ENCODE measurements around the gene C17orf75. TPM values are rescaled to one million over a fixed set of nuclear protein-coding genes. Genes with fewer than 3 reads are reported as not detected.

C17orf75 gene
- total and polyA plus RNA-seq, 10 of the 15 experiments (the other 5 are each of a cell fraction or from before 2014, with no cell fraction given), result 21.7 to 53.0 (median 27.3) TPM

DNA sequence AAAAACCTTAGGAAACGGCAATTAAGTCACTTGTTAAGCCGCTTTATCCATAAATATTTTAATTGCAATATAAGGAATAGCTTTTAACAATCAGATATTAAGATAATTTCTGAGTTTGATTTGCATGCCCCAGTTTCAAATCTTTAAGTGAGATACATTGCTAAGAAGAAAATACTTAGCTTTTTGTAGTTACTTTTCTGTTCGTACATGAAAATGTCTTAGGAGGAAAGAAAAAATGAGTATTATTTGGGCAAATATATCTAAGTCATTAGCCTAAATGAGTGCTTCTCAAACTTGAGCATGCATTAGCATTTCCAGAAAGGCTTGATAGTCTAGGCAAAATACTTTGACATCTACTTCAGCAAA, 14.4 kb upstream of the C17orf75 start:
- SMC1A ChIA-PET (ENCODE audit: uncharacterized antibody, unreplicated experiment), result interaction anchor here (1.0 kb wide), 1 partner anchor 16 kb away, joined by 3 read pairs; no protein-coding TSS in a partner anchor
- POLR2A ChIA-PET, result interaction anchor here (0.6 kb wide), 1 partner anchor 135 kb away, joined by 3 read pairs; no protein-coding TSS in a partner anchor
- WGBS (ENCODE audit: insufficient coverage, insufficient replicate concordance, low lambda C conversion rate, missing lambda C conversion rate), result 99% methylated on average over 3 of the region's 3 CpGs
- DNase-seq (ENCODE audit: low read depth, low spot score) (no peak), ATAC-seq (no peak), FAIRE-seq (no peak)
- H3K4me1 ChIP-seq (ENCODE audit: control insufficient read depth, insufficient read depth, low read length), result peaks cover 10% of the 10 kb centered on the region; the same call in 1 of the 2 replicates
- H3K9me3 ChIP-seq (replicated peaks; ENCODE audit: control insufficient read depth, insufficient read depth, low read length), result no peaks in the 10 kb centered on the region
- H3K27me3 ChIP-seq (replicated peaks in 1 of 2; ENCODE audit: control insufficient read depth in 2 of 2, insufficient read depth in 2 of 2, low read length in 1 of 2), result no peaks in the 10 kb centered on the region
- H3K9ac ChIP-seq (ENCODE audit: control insufficient read depth, insufficient read depth, low read length), result no peak overlapping the region
- H3K36me3 ChIP-seq (ENCODE audit: control insufficient read depth in 2 of 2, insufficient read depth in 2 of 2, low read length in 1 of 2), result peaks cover 14 to 44% of the 10 kb centered on the region in 2 experiments
- peak overlapping the region; percentile 59 for H3K4me3 ChIP-seq
- H4K20me1 ChIP-seq (ENCODE audit: control insufficient read depth, insufficient read depth), result peaks cover 13% of the 10 kb centered on the region
- no peak for TF ChIP-seq EZH2 (IDR thresholded peaks at IDR 0.05; ENCODE audit: borderline replicate concordance, control insufficient read depth, low read depth, low read length)
- TF ChIP-seq FOS (IDR thresholded peaks at IDR 0.05; ENCODE audit: borderline replicate concordance, extremely low read depth, insufficient read length), result no peak
- no peak for TF ChIP-seq IKZF2 (IDR thresholded peaks at IDR 0.05)
- TF ChIP-seq NFXL1 (IDR thresholded peaks at IDR 0.05; ENCODE audit: borderline replicate concordance), result no peak
- TF ChIP-seq RCOR1 (conservative IDR thresholded peaks at IDR 0.05; ENCODE audit: low read depth, low read length), result no peak
- no peak for TF ChIP-seq EGR1 (IDR thresholded peaks at IDR 0.05; ENCODE audit: borderline replicate concordance in 1 of 2, low read depth in 2 of 2, low read length in 2 of 2)
- TF ChIP-seq SIX5 (IDR thresholded peaks at IDR 0.05; ENCODE audit: low read depth, low read length, severe bottlenecking), result no peak
- TF ChIP-seq PAX5 (IDR thresholded peaks at IDR 0.05; ENCODE audit: borderline replicate concordance, low read depth, low read length), result no peak
- no peak for TF ChIP-seq MYB (IDR thresholded peaks at IDR 0.05; ENCODE audit: borderline replicate concordance, low read depth, low read length)
- TF ChIP-seq NRF1 (conservative IDR thresholded peaks at IDR 0.05; ENCODE audit: low read depth, low read length), result no peak
- no peak for TF ChIP-seq CREM (IDR thresholded peaks at IDR 0.05; ENCODE audit: low read depth)
- TF ChIP-seq PAX8 (IDR thresholded peaks at IDR 0.05), result no peak
- RAD21 ChIA-PET (ENCODE audit: unreplicated experiment), result no interaction called here
- BruUV-seq (replicated peaks), result no TSS peak
- intact Hi-C loops (cut with micrococcal nuclease; ENCODE audit: unreplicated experiment), result no loop called here
- in situ Hi-C loops (cut with MboI), result no loop called here
- CTCF ChIA-PET, result interaction anchor here (0.8 kb wide), 1 partner anchor 22 kb away, joined by 3 read pairs; no protein-coding TSS in a partner anchor
- H3K79me2 ChIP-seq (ENCODE audit: control insufficient read depth, insufficient read depth, low read length), result peaks cover 85% of the 10 kb centered on the region
- no peak overlapping the region for H3K27ac ChIP-seq (ENCODE audit: control insufficient read depth, insufficient read depth)
- no peak overlapping the region; the same call in 1 of the 2 replicates for H3K4me2 ChIP-seq (ENCODE audit: control insufficient read depth, insufficient read depth)
- H2AFZ ChIP-seq (ENCODE audit: control insufficient read depth, low read depth, low read length), result no peak overlapping the region
